ENCODE data around the gene A4GNT.
A peak's percentile ranks its signal among the peaks of the same experiment; 100 is the strongest.
"Not testable (repeated sequence)": the region's sequence is repeated elsewhere in the genome, so short reads cannot be mapped to it uniquely, and the experiment has no call there.

Gene A4GNT

DNA sequence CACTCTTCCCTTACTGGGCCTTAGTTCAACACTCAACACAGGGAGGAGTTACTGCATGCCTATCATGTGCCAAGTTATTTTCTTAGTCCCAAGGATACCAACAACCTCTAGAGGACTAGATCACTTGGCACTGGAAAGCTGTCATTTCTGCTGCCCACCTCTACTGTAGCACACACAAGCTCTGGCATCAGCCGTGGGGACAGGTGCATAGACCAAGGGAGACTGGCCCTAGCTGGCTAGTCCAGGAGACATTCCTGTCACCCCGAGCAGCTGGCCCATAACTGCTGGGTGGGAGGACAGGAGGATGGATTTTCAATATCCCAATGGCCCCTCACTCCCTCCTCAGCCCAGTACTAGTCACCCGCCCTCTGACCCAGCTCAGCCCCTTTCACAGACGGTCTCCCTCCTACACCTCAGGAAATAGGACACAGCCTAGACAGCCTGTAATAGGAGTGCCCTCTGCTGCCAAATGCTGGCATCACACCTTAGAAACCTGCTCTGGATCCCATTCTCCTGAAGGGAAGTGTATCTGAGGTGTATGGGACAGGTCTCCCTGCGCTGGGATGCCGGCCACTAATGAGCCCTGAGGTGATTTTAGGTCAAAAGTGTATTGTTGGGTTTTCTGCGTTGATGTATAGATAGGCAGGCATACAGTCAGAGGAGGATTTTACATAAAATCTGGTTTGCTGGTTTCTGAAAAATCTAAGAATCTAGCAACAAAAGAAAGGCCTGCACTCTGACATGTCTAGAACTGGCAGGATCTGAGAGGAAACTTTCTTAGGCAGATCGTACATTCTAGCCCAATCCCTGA, 13.4 kb downstream of the A4GNT start:
- DNase-seq, result peak; percentile 82

DNA sequence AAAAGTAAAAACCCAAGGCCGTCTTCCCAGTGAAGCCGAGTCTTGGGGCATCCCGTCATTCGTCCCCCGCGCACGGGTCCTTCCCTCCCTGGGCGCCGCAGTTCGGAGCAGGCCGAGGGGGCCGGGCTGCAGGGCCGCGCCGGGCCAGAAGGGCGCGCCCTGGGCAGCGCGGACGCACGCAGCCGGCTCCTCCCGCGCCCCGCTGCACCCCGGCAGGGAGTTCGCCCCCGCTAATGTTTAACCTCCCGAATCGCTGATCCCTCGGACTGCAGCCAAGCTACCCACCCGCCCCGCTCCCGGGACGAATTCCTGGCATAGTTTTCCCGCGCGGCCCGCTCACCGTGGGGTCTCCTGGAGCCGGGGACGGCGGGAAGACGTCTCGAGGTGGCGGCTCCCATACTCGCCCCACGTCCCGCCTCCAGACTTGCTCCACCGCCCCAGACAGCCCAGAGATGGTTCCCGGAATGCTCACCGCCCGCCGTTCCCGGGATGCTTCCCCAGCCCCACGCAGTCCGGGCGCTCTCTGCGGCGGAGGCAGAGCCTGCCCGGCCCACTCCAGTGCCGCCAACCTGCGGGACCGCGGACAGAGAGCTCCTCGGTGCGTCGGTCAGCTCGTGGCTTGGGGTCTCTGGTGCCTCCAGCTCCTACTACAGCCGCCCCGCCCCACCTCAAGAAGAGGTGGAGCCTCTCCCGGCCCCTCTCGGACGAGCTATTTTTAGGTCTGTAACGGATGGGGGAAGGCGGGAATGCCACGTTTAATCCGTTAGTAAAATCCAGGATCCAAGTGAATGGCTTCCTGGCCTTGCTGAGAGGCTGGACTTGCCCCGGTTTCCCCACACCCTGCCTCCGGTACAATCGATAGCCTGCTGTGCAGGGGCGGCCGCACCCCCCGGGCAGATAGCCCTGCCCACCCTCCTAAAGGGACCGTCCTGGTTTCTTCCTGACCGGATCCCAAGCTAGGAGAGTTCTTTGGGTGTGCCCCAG, 16.9 kb downstream of the A4GNT start, which contains the start of gene DZIP1L:
DZIP1L (minus strand) TSS at position 621 of the 984 bp plus-strand sequence. CDS start 11,637 bp downstream, outside the sequence.
- DNase-seq, result peak; percentile 54

DNA sequence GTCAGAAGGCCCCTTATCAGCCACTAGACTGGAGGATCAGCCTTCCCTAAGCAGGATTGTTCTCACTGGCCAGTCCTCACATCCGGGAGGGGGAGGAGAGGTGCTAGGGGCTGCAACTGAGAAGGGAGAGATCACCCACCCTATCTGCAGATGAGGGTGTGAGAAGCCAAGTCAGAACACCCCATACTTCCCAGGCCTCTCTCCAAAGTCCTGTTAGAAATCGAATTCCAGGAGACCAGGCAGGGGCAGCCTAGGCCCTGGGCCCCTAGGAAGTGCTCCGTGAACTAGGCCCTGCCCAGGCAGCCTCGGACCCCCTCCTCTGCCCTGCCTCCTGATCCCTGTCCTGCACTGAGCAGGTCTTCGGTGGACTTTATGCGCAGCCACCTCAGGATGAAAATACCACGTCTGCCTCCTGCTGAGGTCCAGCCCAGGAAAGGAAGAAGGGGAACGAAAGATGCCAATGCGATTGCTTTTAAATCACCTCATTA, 17.7 kb downstream of the A4GNT start:
- no peak for DNase-seq

DNA sequence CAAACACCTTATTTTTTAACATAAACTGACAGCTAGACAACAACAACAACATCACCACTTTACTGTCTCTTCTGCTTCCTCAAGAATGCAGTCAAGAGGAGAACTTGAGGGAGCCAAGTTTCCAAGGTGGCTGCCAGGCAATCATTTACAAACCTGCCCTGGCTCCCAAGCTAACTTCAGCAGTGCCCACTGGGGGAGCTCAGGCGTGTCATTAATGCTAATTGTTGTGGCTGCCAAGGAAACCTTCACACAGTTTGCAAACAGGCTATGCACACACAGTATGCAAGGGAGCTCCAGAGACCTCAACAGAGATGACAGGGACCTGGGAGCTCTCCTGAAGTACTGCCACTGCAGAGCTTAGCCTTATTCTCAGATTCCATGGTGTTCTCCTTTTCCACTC, 18.9 kb downstream of the A4GNT start:
- DNase-seq, result no peak

DNA sequence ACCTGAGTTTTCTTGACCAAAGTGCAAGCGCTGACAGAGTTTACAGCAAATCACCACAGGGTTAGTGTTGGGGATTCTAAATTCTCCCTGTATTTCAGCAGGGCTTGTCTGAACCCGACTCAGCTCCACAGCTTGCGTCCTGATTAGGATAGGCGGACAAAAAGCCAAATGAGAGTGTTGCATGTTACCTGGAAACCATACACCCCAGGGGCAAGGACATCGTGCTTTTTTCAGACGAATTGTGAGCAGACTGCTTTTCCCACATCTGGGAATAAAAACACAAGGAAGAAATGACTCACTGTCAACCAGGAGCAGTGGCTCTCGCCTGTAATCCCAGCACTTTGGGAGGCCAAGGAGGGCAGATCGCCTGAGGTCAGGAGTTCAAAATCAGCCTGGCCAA, 19.8 kb downstream of the A4GNT start:
- DNase-seq, result no peak

DNA sequence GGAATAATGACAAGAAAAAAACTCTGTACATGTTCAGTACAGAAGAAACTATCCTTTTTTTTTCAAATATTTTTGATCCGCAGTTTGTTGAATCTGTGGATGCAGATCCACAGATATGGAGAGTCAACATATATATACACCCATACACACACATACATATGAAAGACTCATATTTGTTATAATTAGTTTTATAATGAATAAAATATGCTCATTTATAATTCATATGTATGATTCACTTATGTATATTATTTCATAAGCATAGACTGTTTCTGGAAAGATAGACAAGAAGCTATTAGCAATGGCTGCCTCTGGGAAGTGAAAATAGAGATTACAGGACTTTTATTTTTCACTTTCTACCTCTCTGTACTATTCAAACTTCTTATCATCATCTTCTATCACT, 26.6 kb downstream of the A4GNT start:
- no peak for DNase-seq

DNA sequence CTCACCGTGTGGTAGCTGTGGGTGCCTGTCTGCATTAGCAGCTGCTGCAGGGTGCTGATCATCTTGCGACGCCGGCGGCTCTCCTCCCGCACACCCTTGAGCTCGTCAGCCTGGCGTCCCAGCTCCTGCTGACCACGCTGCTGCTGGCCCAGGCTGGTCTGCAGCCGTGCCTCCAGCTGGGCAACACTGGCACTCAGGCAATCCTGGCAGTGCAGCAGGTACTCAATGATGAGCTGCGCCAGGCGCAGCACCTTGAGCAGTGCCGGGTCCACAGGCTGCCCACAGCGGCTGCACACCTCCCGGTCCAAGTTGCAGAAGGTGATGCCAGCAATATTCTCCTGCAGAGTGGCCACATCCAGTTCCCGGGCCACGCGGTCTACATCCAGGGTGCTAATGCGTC, 28.7 kb downstream of the A4GNT start:
- DNase-seq, result no peak

DNA sequence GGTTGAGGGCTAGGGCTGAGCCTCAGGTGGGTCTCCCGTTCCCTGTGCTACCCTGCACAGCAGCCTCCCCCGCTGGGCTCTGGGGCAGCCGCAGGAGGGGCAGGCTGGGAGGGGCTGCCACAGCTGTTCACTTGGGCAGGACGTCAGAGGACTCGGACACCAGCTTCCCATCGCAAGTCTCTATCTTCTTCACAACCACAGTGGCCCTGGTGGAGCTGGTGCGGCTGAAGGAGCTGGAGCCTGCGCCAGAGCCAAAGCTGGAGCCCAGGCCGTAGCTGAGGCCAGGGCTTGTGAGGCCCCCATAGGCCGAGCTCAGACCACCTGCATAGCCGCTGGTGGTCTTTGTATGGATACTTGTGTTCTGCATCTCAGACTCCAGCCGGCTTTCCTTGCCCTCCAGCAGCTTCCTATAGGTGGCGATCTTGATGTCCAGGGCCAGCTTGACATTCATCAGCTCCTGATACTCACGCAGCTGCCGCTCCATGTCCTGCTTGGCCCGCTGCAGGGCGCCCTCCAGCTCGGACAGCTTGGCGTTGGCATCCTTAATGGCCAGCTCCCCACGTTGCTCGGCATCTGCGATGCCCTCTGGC, 30.7 kb downstream of the A4GNT start:
- DNase-seq, result not testable (repeated sequence)

DNA sequence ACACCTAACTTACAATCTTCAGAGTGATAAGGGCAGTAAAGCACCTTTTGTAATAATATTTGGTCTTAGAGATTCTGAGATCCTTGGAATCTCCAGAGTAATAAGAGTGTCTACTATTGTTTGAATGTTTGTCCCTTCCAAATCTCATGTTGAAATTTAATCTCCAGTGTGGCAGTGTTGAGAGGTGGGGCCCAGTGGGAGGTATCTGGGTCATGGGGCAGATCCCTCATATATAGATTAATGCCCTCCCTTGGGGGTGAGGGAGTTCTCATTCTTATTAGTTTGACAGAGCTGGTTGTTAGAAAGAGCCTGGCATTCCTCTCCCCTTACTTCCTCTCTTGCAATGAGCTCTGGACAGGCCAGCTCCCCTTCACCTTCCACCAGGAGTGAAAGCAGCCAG, 32.8 kb downstream of the A4GNT start:
- no peak for DNase-seq

DNA sequence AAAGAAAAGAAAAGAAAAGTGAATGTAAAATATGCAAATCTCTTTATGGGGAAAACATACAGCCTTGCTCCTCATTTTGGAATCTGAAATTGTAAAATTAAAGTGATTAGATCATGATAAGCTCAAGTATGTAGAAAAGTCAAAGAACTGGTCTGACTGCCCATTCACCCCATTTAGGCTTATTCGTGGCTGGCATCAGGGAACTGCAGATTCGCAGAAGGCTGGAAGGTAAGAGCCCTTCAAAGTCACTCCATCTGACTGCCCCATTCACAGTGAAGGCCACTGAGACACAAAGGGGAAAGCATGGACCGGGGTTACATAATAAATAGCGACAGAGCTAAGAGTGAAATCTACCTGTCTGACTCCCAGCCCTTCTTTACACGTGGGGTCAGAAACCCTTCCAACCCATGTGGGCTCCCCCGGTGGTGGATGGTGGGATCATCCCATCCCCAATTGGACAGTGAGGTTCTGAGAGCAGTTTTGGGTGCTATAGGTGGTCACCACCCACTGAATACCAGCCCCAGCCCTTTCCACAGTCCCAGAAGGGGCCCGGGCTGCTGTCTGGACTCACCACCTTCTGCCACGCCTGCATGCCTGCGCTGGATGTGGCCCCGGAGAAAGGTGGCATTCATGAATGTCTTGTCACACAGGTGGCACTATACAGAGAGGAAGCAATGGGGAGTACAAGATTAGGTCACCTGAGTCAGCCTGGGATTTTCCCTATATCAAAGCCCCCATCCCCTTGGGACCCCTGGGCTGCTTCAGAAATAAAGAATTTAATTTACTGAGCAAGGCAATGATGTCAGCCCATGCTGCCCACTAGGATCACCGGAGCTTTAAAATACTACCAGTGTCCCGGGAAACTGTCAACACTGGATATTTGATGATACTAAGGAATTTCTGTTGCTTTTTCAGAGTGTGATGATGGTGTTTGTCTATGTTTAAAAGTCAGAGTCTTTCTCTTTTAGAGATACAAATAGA, 34.7 kb downstream of the A4GNT start:
- peak; percentile 54 for DNase-seq

DNA sequence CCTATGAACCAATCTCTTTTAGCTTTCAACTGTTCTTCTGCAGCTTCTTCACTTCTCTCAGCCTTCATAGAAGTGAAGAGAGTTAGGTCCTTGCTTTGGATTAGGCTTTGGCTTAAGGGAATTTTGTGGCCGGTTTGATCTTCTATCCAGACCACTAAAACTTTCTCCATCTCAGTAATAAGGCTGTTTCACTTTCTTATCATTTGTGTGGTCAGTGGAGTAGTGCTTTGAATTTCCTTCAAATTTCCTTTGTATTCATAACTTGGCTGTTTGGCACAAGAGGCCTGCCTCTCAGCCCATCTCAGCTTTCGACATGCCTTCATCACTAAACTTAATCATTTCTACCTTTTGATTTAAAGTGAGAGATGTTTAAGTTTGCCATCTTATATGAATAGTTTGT, 38.5 kb downstream of the A4GNT start:
- DNase-seq, result no peak

DNA sequence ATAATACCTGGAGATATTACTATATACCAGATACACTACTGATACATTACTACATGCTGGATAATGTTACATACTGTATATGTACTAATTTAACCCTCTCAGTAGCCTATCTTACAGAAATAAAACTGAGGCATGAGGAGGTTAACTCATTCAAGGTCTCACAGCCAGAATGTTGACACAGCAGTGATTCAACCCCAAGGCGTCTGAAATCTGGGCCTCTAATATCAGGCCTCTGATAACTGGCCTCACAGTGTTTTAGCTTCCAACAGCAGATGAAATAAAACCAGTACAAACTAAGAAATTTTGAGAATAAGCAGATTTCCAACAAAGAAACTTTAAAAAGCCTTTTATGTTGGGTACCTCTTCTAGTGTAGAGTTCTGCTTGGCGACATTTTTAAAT, 40.2 kb downstream of the A4GNT start:
- DNase-seq, result no peak

DNA sequence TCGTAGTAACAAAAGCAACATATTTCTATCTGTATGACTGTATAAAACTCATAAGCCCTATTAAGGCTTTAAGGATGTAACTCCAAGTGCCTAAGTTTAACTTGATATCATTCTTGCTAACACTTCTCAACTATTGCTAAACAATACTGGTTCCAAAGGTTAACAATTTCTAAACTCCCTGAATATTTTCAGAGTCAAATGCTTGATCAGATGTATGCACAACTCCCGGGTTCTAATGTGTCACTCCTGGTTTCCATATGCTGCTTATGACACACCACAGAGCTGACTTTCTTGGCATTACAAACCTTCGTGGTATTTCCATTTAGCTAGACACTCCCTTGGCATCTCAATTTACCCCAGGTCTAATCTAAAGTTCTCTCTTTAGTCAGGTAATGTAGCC, 43.1 kb downstream of the A4GNT start:
- DNase-seq, result no peak

DNA sequence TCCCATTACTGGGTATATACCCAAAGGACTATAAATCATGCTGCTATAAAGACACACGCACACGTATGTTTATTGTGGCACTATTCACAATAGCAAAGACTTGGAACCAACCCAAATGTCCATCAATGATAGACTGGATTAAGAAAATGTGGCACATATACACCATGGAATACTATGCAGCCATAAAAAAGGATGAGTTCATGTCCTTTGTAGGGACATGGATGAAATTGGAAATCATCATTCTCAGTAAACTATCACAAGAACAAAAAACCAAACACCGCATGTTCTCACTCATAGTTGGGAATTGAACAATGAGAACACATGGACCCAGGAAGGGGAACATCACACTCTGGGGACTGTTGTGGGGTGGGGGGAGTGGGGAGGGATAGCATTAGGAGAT, 46.4 kb downstream of the A4GNT start:
- not testable (repeated sequence) for DNase-seq

DNA sequence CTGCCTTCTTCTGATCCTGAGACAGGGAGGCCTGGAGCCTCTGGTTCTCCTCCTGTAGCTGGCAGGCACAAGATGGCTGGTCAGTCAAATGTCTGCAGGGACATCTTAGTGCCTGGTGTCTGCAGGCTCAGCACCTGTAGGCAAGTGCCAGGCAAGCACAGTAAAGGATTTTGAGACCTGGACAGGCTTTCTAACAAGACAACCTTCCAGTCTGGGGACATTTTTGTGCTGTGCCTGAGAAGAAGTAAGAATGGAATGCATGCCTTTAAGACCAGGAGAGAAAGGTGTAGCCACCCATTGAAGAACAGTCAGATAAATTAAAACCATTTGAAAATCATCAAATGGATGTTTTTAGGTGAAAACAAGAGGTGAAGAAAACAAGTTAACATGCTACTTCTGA, 48.0 kb downstream of the A4GNT start:
- no peak for DNase-seq

DNA sequence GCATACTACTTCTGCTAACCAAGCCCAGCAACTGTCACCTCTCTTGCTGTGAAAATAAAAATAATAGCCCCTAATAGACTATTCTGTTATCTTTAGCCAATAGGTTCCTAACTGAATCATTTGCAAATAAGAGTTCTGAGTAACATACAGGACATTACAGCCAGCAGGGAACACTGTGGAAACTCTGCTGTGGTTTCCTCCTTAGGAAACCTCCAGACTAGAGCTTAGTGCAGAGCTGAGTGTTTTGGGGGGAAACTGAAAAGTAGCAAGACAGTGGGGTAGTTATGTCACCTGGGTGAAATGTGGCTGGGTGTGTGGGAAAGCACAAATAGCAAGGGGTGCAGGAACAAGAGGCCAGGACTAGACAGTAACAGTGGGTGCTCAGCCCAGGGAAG, 49.2 kb downstream of the A4GNT start:
- no peak for DNase-seq

DNA sequence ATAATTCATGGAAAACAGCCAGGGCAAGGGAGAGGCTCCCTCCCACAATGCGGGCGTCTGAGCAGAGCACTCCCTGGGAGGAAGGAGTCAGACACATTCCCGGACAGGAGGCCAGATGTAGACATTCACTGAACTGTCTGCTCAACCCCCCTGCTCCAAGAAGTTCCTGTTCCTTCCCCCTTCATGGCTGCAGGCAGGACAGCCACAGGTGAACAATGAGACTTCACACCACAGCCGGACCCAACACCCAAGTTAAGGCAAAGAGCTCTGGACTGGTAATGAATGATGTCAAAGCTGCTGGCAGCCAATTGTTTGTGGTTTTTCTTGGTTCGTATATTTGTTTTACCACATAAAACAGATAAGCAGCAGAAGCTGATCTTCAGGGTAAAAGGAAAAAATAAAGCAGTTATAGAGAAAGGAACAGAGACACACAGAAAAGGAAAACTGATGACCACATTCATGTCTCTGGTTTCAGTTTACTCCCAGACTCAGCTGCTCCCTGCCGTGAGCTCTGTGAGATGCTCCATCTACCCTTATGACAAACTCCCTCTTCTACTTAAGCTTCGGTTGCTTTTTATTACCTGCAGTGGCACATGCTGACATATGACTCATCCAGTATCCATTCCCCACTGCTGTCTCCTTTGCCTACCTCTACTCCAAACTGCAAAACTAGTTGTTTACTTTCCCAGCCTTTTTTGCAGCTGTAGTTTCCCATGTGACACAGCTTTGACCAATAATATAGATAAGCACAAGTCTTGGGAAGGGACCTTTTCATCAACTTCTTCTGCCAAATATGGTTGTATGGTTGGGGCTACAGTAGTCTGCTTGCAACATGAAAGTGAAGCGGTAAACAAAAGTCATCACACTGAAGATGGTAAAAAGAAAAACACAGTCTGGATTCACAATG, 49.9 kb downstream of the A4GNT start:
- peak; percentile 35 for DNase-seq

DNA sequence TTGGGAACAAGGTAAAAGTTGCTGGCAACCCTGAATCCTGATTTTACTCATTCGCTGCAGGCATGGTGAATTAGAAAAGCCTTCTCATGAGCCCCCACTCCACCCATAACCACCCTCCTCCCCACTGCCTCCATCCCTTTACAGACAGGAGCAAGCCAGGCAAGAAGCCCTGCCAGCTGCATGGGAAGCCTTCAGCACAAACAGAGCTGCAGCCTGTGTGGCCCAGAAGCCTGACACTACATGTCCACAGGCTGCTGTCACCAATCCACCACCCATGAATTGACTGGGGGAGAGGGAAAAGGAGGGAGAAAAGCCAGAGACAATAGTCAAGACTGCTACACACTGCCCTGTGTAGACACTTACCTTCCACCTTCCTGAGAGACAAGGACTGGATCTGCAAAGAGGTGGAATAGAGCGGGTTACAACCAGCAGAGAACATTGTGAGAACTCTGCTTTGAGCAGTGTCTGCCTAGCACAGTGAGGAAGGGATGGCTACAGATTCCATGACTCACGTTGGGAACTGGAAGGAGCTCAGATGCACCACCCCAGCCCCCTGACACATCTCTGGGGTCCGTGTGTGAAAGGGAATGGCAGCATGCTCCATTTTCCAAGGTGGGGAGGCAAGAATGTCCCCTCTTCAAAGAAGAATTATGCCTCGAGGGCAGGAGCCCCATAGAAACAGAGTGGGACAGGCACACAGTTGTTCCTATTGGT, 50.7 kb downstream of the A4GNT start:
- DNase-seq, result no peak

DNA sequence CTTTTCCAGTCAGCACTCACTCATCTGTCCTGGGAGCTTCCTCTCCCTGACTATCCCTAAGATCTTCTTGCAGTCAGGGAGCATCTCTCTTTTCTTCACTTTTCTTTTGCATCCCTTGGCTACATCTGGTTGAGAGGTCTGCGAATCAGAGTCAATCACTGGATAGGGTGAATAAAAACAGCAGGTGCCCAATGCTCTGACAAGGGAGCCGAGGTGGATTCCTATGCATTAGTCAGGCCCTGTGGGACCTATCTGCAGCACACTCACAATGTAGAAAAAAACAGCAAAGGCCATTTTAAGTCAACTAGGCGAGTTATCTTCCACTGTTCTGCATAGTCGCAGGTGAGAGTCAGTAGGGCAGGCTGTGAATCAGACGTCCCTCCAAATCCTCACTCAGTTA, 52.3 kb downstream of the A4GNT start:
- no peak for DNase-seq

DNA sequence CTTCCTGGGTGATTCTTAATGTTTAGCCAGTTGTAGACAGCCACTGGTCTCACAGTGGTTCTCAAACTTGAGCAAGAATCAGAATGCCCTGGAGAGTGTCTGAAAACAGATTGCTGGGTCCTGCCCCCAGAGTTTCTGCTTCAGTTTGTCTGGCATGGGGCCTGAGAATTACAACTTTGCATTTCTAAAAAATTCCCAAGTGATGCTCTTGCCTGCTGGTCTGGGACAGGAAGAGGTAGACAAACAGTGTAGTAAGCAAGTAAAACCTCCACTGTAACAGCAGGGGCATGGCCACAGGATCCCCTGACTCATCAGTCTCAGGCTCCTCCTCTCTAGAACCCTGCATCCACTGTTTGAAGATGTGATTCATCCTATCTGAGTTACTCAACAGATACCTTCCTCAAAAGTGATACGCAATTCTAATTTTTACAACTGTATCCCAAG, 53.3 kb downstream of the A4GNT start:
- DNase-seq, result no peak
